GOT3 (cell line): ENCODE results near the gene SNX32.

Source experiments
- DNase-seq: peaks from one replicate; lab custom pipeline; 2025; ENCODE audit warnings: mixed read lengths; lab: John Stamatoyannopoulos, UW

SNX32 gene

GRCh38 chr11:65867284-65868071 lies 33.7 kb downstream of the SNX32 start:
- no peak for DNase-seq

GRCh38 chr11:65868076-65868667 lies 34.4 kb downstream of the SNX32 start:
- no peak for DNase-seq

- no peak for DNase-seq
Measured at GRCh38 chr11:65868907-65869306, 35.1 kb downstream of the SNX32 start.

GRCh38 chr11:65869643-65870306 lies 36.0 kb downstream of the SNX32 start:
- no peak for DNase-seq

GRCh38 chr11:65870307-65870658 lies 36.5 kb downstream of the SNX32 start:
- DNase-seq: no peak

DNA sequence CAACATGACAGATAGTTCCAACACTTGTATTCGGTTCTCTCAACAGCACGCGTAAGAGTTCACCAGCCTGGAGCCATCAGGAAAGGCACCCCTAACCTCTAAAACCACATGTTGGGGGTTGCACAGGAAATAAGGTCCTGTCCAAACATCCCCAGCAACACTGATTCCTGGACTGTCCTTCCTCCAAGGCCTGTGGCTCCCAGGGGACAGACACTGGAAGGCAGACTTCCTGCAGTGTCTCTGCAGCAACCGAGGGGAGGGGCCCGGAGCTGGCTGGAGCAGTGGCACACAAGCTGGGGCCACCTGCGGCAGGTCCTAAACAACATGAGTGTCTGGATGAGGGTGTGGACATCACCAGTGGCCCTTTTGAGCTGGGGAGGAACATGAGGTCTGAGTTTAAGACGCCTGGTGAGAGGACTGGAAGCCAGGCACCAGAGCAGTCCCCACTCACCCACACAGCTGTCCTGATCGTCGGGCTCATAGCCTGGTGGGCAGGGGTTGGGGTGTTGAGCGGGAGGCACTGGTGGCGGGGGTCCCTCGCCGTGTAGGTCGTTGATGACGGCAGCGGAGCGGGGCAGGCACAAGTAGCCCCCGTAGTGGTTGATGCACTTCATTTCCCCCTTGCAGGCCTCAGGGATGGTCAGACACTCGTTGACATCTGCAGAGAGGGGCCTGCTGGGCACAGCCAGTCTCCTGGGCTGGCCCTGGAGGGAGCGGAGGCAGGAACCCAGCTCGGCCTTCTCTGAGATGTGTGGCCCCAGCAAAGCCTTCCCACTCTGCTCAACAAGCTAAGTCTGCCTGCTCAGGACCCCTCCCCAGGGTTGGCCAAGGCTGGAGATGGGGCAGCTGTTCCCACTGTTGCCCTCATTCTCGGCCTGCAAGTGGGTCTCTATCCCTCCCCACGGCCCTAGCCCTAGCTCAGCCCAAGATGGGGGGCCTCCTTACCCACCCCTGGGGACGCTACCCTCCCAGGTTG lies 37.2 kb downstream of the SNX32 start:
- DNase-seq: no peak

DNA sequence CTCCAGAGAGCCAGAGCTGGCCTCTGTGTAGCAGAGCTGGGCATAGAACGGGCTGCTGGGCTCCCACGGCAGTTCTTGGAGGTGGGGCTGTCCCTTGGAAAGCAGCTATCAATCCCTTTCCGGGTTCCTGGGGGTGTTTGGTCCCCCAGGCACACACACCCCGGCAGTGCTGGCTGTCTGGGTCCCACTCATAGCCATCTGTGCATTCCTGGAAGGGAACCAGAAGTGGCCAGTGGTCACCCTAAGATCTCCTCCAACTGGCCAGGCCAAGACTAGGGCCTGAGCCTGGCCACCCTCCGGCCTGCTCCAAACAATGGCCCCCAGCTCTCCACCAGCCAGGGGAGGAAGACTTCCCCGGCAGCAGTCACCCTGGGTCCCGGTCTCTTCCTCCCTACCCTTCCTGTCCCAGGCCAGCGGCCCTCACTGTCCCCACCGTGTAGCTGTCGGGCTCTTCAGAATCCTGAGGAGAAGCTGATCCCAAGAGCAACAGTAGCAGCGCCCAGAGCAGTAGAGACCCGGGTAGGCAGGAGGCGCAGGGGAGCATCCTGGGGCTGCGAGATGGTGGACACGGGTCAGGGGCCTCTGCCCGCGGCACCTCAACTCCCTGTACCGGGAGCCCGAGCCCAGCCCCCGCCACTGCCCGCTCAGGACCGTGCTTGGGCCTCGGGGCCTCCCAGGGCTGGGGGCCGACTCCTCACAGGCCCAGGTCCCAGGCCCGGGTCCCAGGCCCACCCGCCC lies 38.2 kb downstream of the SNX32 start:
- DNase-seq: no peak

DNA sequence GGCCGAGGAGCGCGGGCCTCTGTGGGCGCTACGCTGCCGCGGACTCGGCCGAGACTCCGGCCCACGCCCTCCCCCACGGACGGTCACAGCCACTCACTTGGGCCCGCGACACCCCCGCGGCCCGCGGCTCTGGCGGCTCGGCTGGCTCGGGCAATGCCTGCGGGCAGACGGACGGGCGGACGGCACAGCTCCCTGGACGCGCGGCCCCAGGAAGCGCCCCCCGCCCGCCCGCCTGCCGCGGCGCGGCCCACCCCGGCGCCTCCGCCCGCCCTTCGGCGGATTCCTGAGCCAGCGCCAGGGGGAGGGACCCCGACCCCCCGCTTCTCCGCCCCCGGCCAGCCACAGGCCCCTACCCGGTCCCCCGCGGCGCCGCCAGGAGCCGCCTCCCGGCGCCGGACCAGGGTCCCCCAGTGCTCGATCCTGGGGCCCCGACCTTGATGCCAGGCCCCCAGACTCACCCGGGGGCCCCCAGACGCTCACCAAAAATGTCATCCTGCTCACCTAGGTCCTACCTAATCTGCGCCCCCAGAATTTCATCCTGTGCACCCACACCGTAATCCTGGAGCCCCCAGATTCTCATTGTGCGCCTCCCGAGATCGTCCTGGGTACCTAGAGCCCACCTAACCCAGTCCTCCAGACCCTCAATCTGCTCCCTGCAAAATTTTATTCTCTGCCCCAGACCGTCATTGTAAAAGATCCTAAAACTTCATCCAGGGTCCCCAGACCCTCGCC lies 39.0 kb downstream of the SNX32 start, which contains the start of gene EFEMP2:
TSS of gene EFEMP2 (minus strand) at position 215 of the 732 bp plus-strand sequence. CDS start 446 bp downstream, outside the sequence.
- DNase-seq: no peak

GRCh38 chr11:65873318-65874156 lies 39.8 kb downstream of the SNX32 start:
- DNase-seq: peak; percentile 73

DNA sequence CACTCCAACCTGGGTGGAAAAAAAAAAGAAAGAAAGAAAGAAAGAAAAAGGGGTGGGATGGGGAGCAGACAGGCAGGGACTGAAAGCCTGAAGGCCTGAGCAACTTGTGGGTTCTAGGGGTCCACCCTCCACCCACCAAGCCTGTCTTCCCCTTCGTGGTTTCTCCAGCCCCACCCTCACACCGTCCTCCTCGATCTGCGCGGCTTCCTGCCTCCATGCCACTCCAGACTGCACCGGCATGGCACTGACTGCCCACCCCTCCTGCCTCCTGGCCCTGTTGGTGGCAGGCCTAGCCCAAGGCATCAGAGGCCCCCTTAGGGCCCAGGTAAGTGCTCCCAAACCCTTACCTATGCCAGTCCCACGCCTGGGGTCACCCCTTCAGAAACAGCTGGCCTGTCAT lies 45.9 kb downstream of the SNX32 start, which contains the start of gene CTSW:
TSS of gene CTSW (plus strand) at position 221 of the 400 bp plus-strand sequence. CDS start at position 239, 18 bp downstream.
- no peak for DNase-seq

DNA sequence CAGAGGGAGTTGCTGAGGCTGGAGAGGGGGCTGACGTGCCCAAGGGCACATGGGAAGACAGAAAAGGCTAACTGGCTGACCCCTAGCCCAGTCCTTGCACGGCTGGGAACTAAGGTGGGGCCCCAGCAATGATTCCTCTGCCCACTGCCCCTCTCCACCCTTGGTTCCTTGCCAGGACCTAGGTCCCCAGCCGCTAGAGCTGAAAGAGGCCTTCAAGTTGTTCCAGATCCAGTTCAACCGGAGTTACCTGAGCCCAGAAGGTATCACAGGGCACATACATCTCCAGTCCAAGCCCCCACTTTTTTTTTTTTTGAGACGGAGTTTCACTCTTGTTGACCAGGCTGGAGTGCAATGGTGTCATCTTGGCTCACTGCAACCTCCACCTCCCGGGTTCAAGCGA lies 46.3 kb downstream of the SNX32 start:
- no peak for DNase-seq

DNA sequence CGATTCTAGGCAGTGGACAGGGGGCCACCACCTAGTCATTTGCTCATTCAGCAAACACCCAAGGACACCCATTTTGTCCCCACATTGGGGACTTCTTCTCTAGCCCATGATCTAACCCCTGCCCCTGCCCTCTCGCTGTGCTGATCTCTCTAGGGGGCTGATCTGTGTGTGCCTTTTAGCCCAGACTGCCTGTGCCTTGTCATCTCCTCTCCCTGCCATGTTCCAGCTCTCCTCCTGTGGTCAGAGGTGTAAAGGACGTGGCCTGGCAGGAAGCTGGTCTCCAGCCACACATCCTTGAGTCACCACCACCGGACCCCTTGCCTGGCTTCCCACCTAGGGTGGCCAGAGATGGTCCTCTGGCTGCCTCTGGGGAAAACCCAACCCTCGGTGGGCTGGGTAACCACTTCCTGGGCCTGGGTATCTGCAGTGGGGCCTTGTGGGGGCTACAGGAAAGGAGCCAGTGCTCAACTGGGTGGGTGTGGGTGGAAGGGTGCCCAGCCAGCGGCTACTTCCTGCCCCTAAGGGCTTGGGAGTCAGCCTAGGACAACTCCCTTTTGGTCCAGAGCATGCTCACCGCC lies 47.2 kb downstream of the SNX32 start:
- DNase-seq: no peak

- no peak for DNase-seq
Measured at GRCh38 chr11:65882120-65883057, 48.6 kb downstream of the SNX32 start.

- DNase-seq: no peak
Measured at GRCh38 chr11:65883058-65883761, 49.4 kb downstream of the SNX32 start.

- no peak for DNase-seq
Measured at GRCh38 chr11:65883786-65884715, 50.3 kb downstream of the SNX32 start.

DNA sequence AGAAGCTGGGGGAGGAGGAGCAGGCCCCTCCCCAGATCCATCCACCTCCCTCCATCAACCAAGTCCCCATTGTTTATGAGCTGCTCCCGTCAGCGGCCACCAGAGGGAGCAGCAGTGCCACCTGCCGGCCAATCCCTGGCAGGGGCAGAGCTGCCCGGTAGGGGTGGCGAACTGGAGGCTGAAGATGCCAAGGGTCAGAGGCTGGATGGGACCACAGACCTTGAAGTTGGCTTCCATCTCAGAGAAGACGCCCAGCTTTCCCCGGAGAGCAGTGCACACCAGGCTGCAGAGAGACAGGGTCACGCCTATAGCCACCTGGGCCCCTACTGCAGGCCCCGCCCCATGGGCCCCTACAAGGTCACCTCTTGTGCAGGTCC lies 50.9 kb downstream of the SNX32 start:
- no peak for DNase-seq
